Loucy (cell line): ENCODE measurements around the gene FHL3.

Experiments used
- H2AFZ ChIP-seq: fragments of 200-600 bp; sonication (generic); 2 replicates; pipeline ENCODE4 v1.6.0; 2016; ENCODE audit warnings: antibody characterized with exemption, mild to moderate bottlenecking, low read length, moderate library complexity
- H3F3A ChIP-seq: fragments of 200-600 bp; 2 replicates; pipeline ENCODE4 v1.6.0; 2016; ENCODE audit warnings: antibody characterized with exemption, low read depth, mild to moderate bottlenecking
- H3K27me3 ChIP-seq: fragments of 200-600 bp; sonication (generic); 2 replicates; pipeline ENCODE4 v1.6.1; 2014; ENCODE audit warnings: low read length, mild to moderate bottlenecking; ENCODE audit not compliant: insufficient read depth, poor library complexity, severe bottlenecking
- H3K36me3 ChIP-seq: fragments of 200-600 bp; sonication (generic); 2 replicates; pipeline ENCODE4 v1.6.1; 2016; ENCODE audit warnings: low read length; ENCODE audit not compliant: insufficient read depth
- H3K4me1 ChIP-seq: fragments of 200-600 bp; sonication (generic); 2 replicates; pipeline ENCODE4 v1.5.1; 2014; ENCODE audit warnings: low read length, mild to moderate bottlenecking; ENCODE audit not compliant: insufficient read depth, poor library complexity, severe bottlenecking
- H3K4me2 ChIP-seq: fragments of 200-600 bp; sonication (generic); 2 replicates; pipeline ENCODE4 v1.6.0; 2014; ENCODE audit warnings: antibody characterized with exemption, low read length, low read depth, mild to moderate bottlenecking; ENCODE audit not compliant: poor library complexity, severe bottlenecking
- H3K4me3 ChIP-seq: fragments of 200-600 bp; sonication (generic); 2 replicates; pipeline ENCODE4 v1.5.1; 2014; ENCODE audit warnings: low read length, mild to moderate bottlenecking, mixed read lengths; ENCODE audit not compliant: poor library complexity, severe bottlenecking
- H3K79me2 ChIP-seq: fragments of 200-600 bp; sonication (generic); 2 replicates; pipeline ENCODE4 v1.6.1; 2014; ENCODE audit warnings: low read length; ENCODE audit not compliant: insufficient read depth
- H3K9ac ChIP-seq: fragments of 200-600 bp; sonication (generic); 2 replicates; pipeline ENCODE4 v1.6.0; 2014; ENCODE audit warnings: mild to moderate bottlenecking, low read depth, low read length, moderate library complexity; ENCODE audit not compliant: poor library complexity, severe bottlenecking
- H3K9me2 ChIP-seq: fragments of 200-600 bp; sonication (generic); replicated peaks from 2 replicates; pipeline ENCODE4 v1.6.1; 2016; ENCODE audit warnings: low read depth, low read length, mixed read lengths
- H3K9me3 ChIP-seq: fragments of 200-600 bp; sonication (generic); 2 replicates; pipeline ENCODE4 v1.6.1; 2014; ENCODE audit warnings: mild to moderate bottlenecking, antibody characterized with exemption, low read length, low read depth; ENCODE audit not compliant: insufficient read depth
- H4K20me1 ChIP-seq: fragments of 200-600 bp; sonication (generic); 2 replicates; pipeline ENCODE4 v1.6.0; 2014; ENCODE audit warnings: antibody characterized with exemption, low read length, mild to moderate bottlenecking; ENCODE audit not compliant: insufficient read depth, poor library complexity, severe bottlenecking
- CTCF ChIP-seq: fragments of 200-600 bp; sonication (generic); conservative IDR thresholded peaks from 2 replicates; pipeline ENCODE4 v1.5.1; 2014; ENCODE audit warnings: mild to moderate bottlenecking, antibody characterized with exemption, low read length
- EZH2phosphoT487 ChIP-seq: fragments of 200-600 bp; IDR thresholded peaks from 2 replicates; pipeline ENCODE4 v1.6.1; 2018; ENCODE audit warnings: antibody characterized with exemption, mild to moderate bottlenecking, moderate library complexity, borderline replicate concordance

FHL3 gene

GRCh38 chr1:38004284-38005108 is 818 bp downstream of the FHL3 start:
- H3K9me2 ChIP-seq: no peaks in the 10 kb centered on the region
- H2AFZ ChIP-seq: no peak overlapping the region

GRCh38 chr1:38003261-38004250 is 1.8 kb downstream of the FHL3 start:
- H3K4me1 ChIP-seq: peaks cover 53% of the 10 kb centered on the region
- no peaks in the 10 kb centered on the region for H3K9me2 ChIP-seq
- TF ChIP-seq CTCF (no peak), EZH2phosphoT487 (no peak)
- no peak overlapping the region for H2AFZ ChIP-seq
- H3K79me2 ChIP-seq: peaks cover 49% of the 10 kb centered on the region; the same call in 1 of the 2 replicates
- no peaks in the 10 kb centered on the region for H3F3A ChIP-seq
- H3K9ac ChIP-seq: peak overlapping the region; percentile 79
- no peaks in the 10 kb centered on the region for H3K36me3 ChIP-seq
- no peaks in the 10 kb centered on the region for H3K27me3 ChIP-seq
- H3K9me3 ChIP-seq: no peaks in the 10 kb centered on the region
- peaks cover 4% of the 10 kb centered on the region for H4K20me1 ChIP-seq
- peak overlapping the region; percentile 85 for H3K4me2 ChIP-seq
- H3K4me3 ChIP-seq: peak overlapping the region; percentile 77

More at GRCh38 chr1:38004284-38005108, 818 bp downstream of the FHL3 start:
- H3K4me3 ChIP-seq: peak overlapping the region; percentile 77
- H3K4me1 ChIP-seq: peaks cover 51% of the 10 kb centered on the region
- peaks cover 4% of the 10 kb centered on the region for H4K20me1 ChIP-seq
- TF ChIP-seq CTCF (peak; percentile 20; the same call in 1 of the 2 replicates), EZH2phosphoT487 (no peak)
- H3K4me2 ChIP-seq: peak overlapping the region; percentile 85
- H3K79me2 ChIP-seq: peaks cover 42% of the 10 kb centered on the region; the same call in 1 of the 2 replicates
- no peaks in the 10 kb centered on the region for H3K27me3 ChIP-seq
- no peaks in the 10 kb centered on the region for H3K36me3 ChIP-seq
- peak overlapping the region; percentile 79 for H3K9ac ChIP-seq
- H3F3A ChIP-seq: no peaks in the 10 kb centered on the region
- H3K9me3 ChIP-seq: no peaks in the 10 kb centered on the region

- H3K9me3 ChIP-seq: no peaks in the 10 kb centered on the region
- H3K4me1 ChIP-seq: peaks cover 56% of the 10 kb centered on the region
- peaks cover 62% of the 10 kb centered on the region; the same call in 1 of the 2 replicates for H3K79me2 ChIP-seq
- no peaks in the 10 kb centered on the region for H3K27me3 ChIP-seq
- no peaks in the 10 kb centered on the region; the same call in 1 of the 2 replicates for H3K36me3 ChIP-seq
- peak overlapping the region; percentile 76 for H3K9ac ChIP-seq
- H4K20me1 ChIP-seq: peaks cover 4% of the 10 kb centered on the region
- H3K4me3 ChIP-seq: peak overlapping the region; percentile 70
- no peaks in the 10 kb centered on the region for H3F3A ChIP-seq
- H3K9me2 ChIP-seq: no peaks in the 10 kb centered on the region
- no peak overlapping the region for H2AFZ ChIP-seq
- TF ChIP-seq EZH2phosphoT487 (no peak), CTCF (no peak)
- H3K4me2 ChIP-seq: peak overlapping the region; percentile 97
Observed at GRCh38 chr1:38000529-38001455, 4.5 kb downstream of the FHL3 start.
